Non-pigmented ciliary epithelial cell (primary cell): Measurements from ENCODE around the gene E4F1.

Experiments
- DNase-seq: peaks from one replicate; pipeline ENCODE4 v3.0.0-alpha.2; 2010; ENCODE audit warnings: low read depth

E4F1 gene

GRCh38 chr16:2206780-2207433 is 16.5 kb upstream of the E4F1 start:
- no peak for DNase-seq

GRCh38 chr16:2207872-2208271 is 15.5 kb upstream of the E4F1 start:
- DNase-seq = no peak

DNA sequence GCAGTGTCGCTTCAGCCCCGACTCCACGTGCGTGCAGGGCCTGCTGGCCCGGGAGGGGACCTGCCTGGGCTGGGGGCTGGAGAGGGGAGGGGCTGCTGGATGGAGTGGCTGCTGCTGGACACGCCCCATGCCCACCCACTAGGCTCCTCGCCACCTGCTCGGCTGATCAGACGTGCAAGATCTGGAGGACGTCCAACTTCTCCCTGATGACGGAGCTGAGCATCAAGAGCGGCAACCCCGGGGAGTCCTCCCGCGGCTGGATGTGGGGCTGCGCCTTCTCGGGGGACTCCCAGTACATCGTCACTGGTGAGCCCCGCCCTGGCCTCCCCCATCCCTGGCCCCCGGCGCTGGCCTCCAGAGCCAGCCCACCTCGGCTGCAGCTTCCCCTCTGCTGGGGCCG is 15.1 kb upstream of the E4F1 start:
- DNase-seq = no peak

- no peak for DNase-seq
Measured at GRCh38 chr16:2208772-2209171, 14.6 kb upstream of the E4F1 start.

DNA sequence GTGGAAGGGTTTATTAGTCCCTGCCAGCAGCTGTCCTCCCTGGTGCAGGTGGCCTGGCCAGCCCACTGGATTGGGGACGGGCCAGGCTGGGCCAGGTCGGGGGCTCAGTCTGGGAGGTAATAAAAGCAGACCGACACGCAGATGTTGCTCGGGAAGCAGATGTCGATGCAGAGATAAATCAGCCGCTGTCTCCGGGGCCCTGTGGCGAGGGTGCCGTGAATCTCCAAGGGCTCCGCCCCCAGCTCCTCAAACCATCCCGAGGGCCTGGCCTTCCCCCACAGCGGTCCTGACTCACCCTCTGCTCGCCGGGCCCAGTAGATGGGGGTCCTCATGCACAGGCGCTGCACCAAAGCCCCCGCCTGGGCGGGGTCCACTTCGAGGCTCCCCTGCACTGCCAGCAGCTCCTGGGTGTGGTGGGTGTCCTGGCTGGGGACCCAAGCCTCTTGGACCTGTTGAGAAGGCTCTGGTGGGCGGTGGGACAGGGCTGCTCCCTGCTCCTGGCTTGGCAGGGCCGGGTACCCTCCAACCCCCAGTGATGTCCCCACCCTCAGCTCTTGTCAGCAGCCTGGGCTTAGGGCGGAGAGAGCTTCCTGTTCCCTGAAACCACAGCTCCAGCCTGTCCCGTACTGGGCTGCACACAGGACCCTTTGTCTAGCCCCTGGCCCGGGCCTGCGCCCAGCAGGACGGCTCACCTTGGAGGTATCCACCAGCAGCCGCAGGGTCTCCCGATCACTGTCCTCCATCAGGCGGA is 14.0 kb upstream of the E4F1 start:
- DNase-seq = no peak

GRCh38 chr16:2210009-2210332 is 13.4 kb upstream of the E4F1 start:
- no peak for DNase-seq

DNA sequence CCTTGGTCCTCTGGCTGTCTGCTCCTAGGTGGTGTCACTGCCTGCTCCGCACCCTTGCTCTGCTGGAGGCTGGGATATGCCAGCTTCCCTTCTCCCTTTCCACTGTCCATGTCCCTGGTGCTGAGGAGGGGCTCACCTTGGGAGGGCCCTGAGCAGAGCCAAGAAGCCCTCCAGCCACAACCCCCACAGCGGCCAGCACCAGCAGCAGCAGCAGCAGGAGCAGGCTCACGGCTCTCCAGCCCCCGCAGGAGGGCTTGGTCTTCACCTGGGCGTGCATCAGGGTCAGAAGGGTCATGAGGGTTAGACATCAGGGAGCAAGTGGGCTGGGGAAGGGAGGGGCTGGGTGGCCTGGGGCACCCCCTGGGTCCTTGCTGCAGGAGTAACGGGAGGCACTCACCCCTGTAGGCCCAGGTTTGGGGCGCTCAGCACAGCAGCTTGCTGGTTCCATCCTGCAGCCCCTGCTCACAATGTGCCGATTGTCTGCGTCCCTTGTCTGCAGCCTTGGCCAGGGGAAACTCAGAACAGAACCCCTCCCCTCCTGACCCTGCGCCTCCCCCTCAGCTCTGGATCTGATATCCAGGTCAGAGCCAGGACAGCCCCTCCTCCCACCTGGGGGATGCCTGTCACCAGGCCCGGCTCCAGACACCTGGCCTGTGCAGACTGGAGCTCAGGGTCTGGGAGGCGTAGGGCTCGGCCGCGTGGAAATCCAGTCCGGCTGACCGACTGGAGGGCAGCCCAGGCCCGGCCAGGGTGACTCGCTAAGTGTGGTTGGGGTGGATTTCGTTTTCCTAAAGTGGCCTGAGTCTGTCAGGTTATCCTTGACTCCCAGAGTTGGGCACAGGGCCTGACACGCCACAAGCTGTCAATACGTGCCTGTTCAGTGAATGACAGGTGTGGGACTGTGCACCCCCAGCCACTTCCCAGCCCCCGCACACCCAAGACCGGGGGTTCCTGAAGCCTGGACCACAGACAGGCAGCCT is 12.7 kb upstream of the E4F1 start, which contains the start of gene BRICD5:
TSS of gene BRICD5 (minus strand) at position 478 of the 980 bp plus-strand sequence. CDS start at position 448, 30 bp downstream.
- no peak for DNase-seq

DNA sequence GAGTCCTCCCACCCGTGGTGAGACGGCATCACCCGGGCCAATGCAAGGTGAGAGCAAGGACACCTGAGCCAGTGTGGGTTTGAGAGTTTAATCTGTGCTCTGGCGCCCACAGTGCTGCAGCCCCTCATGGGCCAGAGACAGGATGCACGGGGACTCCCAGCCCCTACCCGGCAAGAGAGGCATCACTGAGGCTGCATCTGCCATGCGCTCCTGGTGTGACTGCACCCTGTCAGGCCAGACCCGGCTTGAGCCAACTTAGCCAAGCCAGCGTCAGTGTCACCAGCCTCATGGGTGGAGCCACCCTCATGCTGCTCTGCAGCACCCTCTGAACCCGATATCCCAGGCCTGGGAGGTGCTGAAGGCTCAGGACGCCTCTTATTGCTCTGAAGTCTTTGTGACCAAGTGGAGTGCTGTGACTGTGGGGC is 11.5 kb upstream of the E4F1 start:
- DNase-seq = no peak

- DNase-seq = no peak
Measured at GRCh38 chr16:2212362-2213324, 10.7 kb upstream of the E4F1 start.

- no peak for DNase-seq
Measured at GRCh38 chr16:2213817-2214718, 9.3 kb upstream of the E4F1 start.

DNA sequence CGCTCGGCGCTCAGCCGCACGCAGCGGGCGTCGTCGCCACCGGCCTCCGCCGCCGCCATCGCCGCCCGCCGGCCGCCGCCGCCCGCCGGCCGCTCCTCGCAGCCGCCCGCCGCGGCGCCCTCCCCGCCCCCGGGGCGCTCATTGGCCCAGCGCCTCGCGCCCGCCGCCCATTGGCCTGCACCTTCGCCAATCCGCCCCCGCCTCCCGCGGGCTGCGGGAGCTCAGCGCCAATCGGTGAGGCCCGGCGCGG is 8.7 kb upstream of the E4F1 start, which contains the start of gene PGP:
TSS of gene PGP (minus strand) at position 122 of the 250 bp plus-strand sequence. CDS start at position 59, 63 bp downstream.
- no peak for DNase-seq

DNA sequence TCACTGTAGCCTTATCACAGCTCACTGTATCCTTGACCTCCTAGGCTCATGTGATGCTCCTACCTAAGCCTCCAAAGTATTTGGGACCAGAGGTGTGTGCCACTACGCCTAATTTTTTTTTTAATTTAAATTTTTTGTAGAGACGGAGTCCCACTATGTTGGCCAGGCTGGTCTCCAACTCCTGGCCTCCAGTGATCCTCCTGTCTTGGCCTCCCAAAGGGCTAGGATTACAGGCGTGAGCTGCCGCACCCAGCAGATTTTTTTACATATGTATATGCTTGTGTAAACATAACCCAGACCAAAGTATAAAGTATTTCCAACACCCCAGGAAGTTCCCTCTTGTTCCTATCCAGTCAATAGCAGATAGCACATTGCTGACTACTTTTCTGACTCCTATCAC is 7.1 kb upstream of the E4F1 start:
- no peak for DNase-seq

- no peak for DNase-seq
Measured at GRCh38 chr16:2223942-2224486, 623 bp downstream of the E4F1 start.

DNA sequence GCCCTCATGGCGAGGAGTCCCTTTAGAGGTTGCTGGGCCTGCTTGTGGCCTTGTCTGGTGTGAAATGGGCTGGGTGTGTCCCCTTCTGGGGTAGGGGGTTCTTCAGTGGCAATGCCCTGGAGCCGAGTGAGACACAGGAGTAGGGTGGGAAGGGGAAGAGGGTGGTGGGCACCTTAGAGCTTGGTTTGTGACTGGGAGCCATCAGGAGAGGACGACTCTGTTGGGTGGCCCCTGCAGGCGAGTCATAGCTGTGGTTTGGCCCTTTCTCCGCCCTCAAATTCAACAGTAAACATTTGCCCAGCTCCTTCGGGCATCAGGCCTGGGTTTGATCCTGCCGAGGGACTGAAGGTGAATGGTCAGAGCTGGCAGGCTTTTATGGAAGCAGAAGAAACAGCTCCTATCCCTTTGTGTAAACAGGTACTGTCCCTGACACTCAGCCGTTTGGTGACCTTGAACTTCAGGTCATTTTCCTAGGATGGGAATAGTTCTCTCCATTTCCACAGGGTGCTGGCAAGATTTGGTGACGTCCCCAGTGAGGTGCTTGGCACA is 2.9 kb downstream of the E4F1 start:
- no peak for DNase-seq

- no peak for DNase-seq
Measured at GRCh38 chr16:2226918-2227317, 3.5 kb downstream of the E4F1 start.

DNA sequence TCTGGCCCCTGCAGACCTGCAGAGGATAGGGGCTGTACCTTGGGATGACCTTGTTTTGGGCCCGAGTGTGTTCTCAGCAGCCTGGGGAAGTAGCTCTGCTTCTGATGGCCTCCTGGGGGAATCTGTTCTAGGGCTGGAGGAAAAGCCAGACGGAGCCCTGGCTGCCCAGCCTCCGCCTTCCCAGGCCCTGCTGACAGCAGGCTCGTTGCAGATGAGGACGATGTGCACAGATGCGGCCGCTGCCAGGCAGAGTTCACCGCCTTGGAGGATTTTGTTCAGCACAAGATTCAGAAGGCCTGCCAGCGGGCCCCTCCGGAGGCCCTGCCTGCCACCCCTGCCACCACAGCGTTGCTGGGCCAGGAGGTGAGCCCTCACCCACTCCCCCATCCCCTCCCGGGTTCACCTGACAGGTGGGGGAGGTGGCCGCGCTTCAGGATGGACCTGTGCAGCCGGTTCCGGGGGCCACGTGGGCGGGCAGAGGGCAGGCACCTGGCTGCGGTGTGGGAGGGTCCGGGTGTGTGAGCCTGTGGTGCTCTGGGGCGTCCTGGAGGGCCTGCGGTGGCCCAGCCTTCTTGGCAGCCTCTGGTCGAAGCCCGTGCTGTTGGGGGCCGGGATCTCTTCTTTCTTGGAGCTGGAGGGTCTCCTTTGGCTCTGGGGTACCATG is 4.9 kb downstream of the E4F1 start:
- DNase-seq = no peak

DNA sequence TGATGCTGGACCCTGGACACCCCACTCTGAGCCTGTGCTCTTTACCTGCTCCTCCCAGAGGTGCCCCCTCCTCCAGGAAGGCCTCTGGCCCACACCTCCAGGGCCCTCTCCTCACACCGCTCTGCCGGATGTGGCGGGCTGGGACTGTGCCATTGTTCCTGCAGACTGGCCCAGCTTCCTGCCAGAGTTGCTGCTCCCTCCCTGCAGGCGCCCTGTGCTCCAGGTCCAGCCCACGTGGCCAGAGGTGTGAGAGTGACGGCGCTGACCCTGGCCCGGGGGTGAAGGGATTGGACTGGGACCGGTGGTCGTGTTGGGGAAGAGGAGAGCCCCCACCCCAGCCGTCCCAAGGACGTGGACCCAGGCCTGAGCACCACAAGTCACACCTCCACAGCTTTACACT is 5.7 kb downstream of the E4F1 start:
- DNase-seq = no peak

DNA sequence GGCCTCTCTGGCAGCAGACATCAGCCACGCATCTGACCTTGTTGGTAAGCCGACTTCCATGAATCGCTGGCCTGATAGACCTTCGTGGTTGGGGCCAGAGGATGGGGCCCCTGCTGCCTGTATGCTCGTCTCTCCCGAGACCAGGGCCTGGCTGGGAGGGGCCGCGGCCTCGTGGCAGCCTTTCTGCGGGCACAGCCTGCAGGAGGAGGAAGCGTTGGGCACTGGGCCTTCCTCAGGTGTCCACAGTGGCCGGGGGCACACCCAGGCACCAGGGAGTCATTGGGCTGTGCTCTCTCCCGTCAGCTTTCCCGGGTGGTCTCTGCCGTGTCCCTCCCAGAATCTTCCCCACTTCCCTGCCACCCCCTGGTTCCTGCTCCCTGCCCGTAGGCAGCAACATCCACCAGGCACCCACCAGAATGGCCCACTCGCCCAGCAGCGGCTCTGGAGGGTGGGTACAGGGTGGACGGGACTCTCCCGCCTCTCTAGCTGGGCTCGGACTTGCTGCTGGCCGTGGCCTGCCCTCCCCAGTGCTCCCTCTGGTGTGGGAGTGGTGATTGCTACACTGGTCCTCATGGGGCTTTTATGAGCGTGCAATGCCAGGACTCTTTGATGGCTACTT is 6.3 kb downstream of the E4F1 start:
- DNase-seq = no peak

- DNase-seq = no peak
Measured at GRCh38 chr16:2230376-2230775, 7.0 kb downstream of the E4F1 start.
